GM23338 (cell line): ENCODE data around the gene AVPR1A.

Experiments
- CREB1 ChIP-seq: fragments of 250-450 bp; sonication (Bioruptor Pico); IDR thresholded peaks from 2 replicates; pipeline ENCODE4 v1.5.0; 2020; ENCODE audit warnings: low read depth, mild to moderate bottlenecking, moderate library complexity
- EZH2 ChIP-seq: fragments of 200-600 bp; sonication (generic); IDR thresholded peaks from one replicate; pipeline ENCODE4 v1.8.0; 2017; ENCODE audit warnings: antibody characterized with exemption, mild to moderate bottlenecking, low read depth; ENCODE audit not compliant: unreplicated experiment
- EZH2phosphoT487 ChIP-seq: fragments of 200-600 bp; sonication (generic); IDR thresholded peaks from one replicate; pipeline ENCODE4 v1.8.1; 2018; ENCODE audit warnings: antibody characterized with exemption; ENCODE audit not compliant: unreplicated experiment
- JUNB ChIP-seq: IDR thresholded peaks from one replicate; pipeline ENCODE4 v1.6.1; 2016; ENCODE audit warnings: antibody characterized with exemption; ENCODE audit not compliant: unreplicated experiment
- NANOG ChIP-seq: IDR thresholded peaks from 2 replicates; pipeline ENCODE4 v1.6.1; 2016; ENCODE audit warnings: antibody characterized with exemption, borderline replicate concordance
- POLR2AphosphoS5 ChIP-seq: IDR thresholded peaks from 2 replicates; pipeline ENCODE4 v1.6.1; 2016; ENCODE audit warnings: antibody characterized with exemption, low read depth
- REST ChIP-seq: IDR thresholded peaks from one replicate; pipeline ENCODE4 v1.6.1; 2018; ENCODE audit warnings: antibody characterized with exemption; ENCODE audit not compliant: unreplicated experiment
- ZNF114 ChIP-seq: fragments of 250-450 bp; sonication (Bioruptor Pico); IDR thresholded peaks from 2 replicates; pipeline ENCODE4 v1.5.0; 2020; ENCODE audit warnings: mild to moderate bottlenecking, moderate library complexity
- ZNF331 ChIP-seq: fragments of 250-450 bp; sonication (Bioruptor Pico); IDR thresholded peaks from 2 replicates; pipeline ENCODE4 v1.5.0; 2020; ENCODE audit warnings: low read depth, mild to moderate bottlenecking, moderate library complexity
- TF ChIP-seq, protein P1 (sequence below), 2 experiments: fragments of 200-600 bp in 1 of 2; sonication (generic) in 1 of 2; conservative IDR thresholded peaks; 2 replicates each; pipeline versions ENCODE4 v1.5.1 to v1.6.1; 2016 to 2017; ENCODE audit warnings: antibody characterized with exemption in 2 of 2, low read depth in 2 of 2, mild to moderate bottlenecking in 2 of 2, moderate library complexity in 1 of 2

GRCh38 chr12:63152321-63152700 lies 1.3 kb upstream of the AVPR1A start:
- TF ChIP-seq, protein P1, sequence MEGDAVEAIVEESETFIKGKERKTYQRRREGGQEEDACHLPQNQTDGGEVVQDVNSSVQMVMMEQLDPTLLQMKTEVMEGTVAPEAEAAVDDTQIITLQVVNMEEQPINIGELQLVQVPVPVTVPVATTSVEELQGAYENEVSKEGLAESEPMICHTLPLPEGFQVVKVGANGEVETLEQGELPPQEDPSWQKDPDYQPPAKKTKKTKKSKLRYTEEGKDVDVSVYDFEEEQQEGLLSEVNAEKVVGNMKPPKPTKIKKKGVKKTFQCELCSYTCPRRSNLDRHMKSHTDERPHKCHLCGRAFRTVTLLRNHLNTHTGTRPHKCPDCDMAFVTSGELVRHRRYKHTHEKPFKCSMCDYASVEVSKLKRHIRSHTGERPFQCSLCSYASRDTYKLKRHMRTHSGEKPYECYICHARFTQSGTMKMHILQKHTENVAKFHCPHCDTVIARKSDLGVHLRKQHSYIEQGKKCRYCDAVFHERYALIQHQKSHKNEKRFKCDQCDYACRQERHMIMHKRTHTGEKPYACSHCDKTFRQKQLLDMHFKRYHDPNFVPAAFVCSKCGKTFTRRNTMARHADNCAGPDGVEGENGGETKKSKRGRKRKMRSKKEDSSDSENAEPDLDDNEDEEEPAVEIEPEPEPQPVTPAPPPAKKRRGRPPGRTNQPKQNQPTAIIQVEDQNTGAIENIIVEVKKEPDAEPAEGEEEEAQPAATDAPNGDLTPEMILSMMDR (conservative IDR thresholded peaks at IDR 0.05; ENCODE audit: low read depth in 2 of 2): no peak
- TF ChIP-seq ZNF331 (CRISPR knock-in tag) (no peak), POLR2AphosphoS5 (no peak), EZH2 (no peak), REST (no peak), EZH2phosphoT487 (no peak), CREB1 (CRISPR knock-in tag) (no peak), NANOG (no peak), ZNF114 (CRISPR knock-in tag) (no peak), JUNB (no peak)
